Endothelial cell of umbilical vein (primary cell): ENCODE data around the gene ZNF644.
"Not testable (repeated sequence)": the region's sequence is repeated elsewhere in the genome, so short reads cannot be mapped to it uniquely, and the experiment has no call there.

Experiments used
- EZH2 ChIP-seq: IDR thresholded peaks from 2 replicates; pipeline ENCODE4 v1.6.1; 2012; ENCODE audit warnings: borderline replicate concordance, low read depth, mild to moderate bottlenecking, moderate library complexity, low read length, inconsistent platforms; ENCODE audit not compliant: severe bottlenecking
- FOS ChIP-seq: IDR thresholded peaks from 2 replicates; pipeline ENCODE4 v1.6.1; 2011; ENCODE audit warnings: mild to moderate bottlenecking, low read length, moderate library complexity, borderline replicate concordance; ENCODE audit not compliant: insufficient read depth
- GATA2 ChIP-seq: IDR thresholded peaks from 2 replicates; pipeline ENCODE4 v1.7.0; 2011; ENCODE audit warnings: low read depth, mild to moderate bottlenecking, moderate library complexity, mixed read lengths, low read length; ENCODE audit not compliant: insufficient read length, insufficient read depth
- JUN ChIP-seq: IDR thresholded peaks from 2 replicates; pipeline ENCODE4 v1.6.1; 2011; ENCODE audit warnings: borderline replicate concordance, low read depth; ENCODE audit not compliant: insufficient read length, insufficient read depth
- MAX ChIP-seq: IDR thresholded peaks from 2 replicates; pipeline ENCODE4 v1.6.1; 2011; ENCODE audit not compliant: insufficient read depth, insufficient read length
- MYC ChIP-seq: IDR thresholded peaks from one replicate; pipeline ENCODE4 v1.6.1; 2011; ENCODE audit warnings: mild to moderate bottlenecking, low read depth, low read length
- POLR2A ChIP-seq: IDR thresholded peaks from 2 replicates; pipeline ENCODE4 v1.6.1; 2012; ENCODE audit warnings: low read depth, mild to moderate bottlenecking, control low read depth, low read length
- POLR2AphosphoS5 ChIP-seq: IDR thresholded peaks from 2 replicates; pipeline ENCODE4 v1.6.1; 2012; ENCODE audit warnings: low read depth, mild to moderate bottlenecking, control low read depth, low read length, moderate library complexity; ENCODE audit not compliant: insufficient read depth
- TF ChIP-seq, protein P1 (sequence below), 2 donors: IDR thresholded peaks; 1 replicate in 1 of 2; 2 replicates in 1 of 2; pipeline ENCODE4 v1.5.1; 2011; ENCODE audit warnings: low read length in 2 of 2, mild to moderate bottlenecking in 2 of 2, moderate library complexity in 2 of 2, control low read depth in 1 of 2, inconsistent platforms in 1 of 2, low read depth in 1 of 2; ENCODE audit not compliant: insufficient read depth in 1 of 2; ENCODE audit errors: extremely low read depth in 1 of 2

GRCh38 chr1:91063403-91063802 is 41.6 kb upstream of the ZNF644 start:
- TF ChIP-seq, protein P1, sequence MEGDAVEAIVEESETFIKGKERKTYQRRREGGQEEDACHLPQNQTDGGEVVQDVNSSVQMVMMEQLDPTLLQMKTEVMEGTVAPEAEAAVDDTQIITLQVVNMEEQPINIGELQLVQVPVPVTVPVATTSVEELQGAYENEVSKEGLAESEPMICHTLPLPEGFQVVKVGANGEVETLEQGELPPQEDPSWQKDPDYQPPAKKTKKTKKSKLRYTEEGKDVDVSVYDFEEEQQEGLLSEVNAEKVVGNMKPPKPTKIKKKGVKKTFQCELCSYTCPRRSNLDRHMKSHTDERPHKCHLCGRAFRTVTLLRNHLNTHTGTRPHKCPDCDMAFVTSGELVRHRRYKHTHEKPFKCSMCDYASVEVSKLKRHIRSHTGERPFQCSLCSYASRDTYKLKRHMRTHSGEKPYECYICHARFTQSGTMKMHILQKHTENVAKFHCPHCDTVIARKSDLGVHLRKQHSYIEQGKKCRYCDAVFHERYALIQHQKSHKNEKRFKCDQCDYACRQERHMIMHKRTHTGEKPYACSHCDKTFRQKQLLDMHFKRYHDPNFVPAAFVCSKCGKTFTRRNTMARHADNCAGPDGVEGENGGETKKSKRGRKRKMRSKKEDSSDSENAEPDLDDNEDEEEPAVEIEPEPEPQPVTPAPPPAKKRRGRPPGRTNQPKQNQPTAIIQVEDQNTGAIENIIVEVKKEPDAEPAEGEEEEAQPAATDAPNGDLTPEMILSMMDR (IDR thresholded peaks at IDR 0.05; ENCODE audit: extremely low read depth in 1 of 2, insufficient read depth in 1 of 2, low read depth in 1 of 2, low read length in 2 of 2) = not testable (repeated sequence)
- not testable (repeated sequence) for TF ChIP-seq FOS, JUN, POLR2AphosphoS5, EZH2, GATA2, MYC, MAX, POLR2A
